ENCODE data around the gene TC2N.

GRCh38 chr14:91889477-91890211 lies 22.3 kb upstream of the TC2N start:
- TF ChIP-seq EZH2 (IDR thresholded peaks at IDR 0.05) (no peak), POLR2AphosphoS5 (IDR thresholded peaks at IDR 0.05; ENCODE audit: borderline replicate concordance, low read depth, low read length) (no peak), FOXP2 (optimal IDR thresholded peaks at IDR 0.05; ENCODE audit: control extremely low read depth, extremely low read length, insufficient read depth) (no peak)

Data from SK-N-MC (cell line).